ENCODE data around the gene STARD13. TPM values are rescaled to one million over a fixed set of nuclear protein-coding genes. Genes with fewer than 3 reads are reported as not detected.

STARD13 gene
- total RNA-seq, 1 donor from 2014 or later: 36.4 TPM

- intact Hi-C loops (cut with DNase I): no loop called here
- ATAC-seq (ENCODE audit: poor library complexity): no peak
- DNase-seq: no peak
Measured at GRCh38 chr13:33150662-33151061, 134.9 kb downstream of the STARD13 start.

- DNase-seq (no peak), ATAC-seq (ENCODE audit: poor library complexity) (no peak)
- intact Hi-C loops (cut with DNase I): no loop called here
Measured at GRCh38 chr13:33150126-33150525, 135.4 kb downstream of the STARD13 start.

GRCh38 chr13:33147832-33148231, 137.7 kb downstream of the STARD13 start:
- ATAC-seq (ENCODE audit: poor library complexity) (no peak), DNase-seq (no peak)
- intact Hi-C loops (cut with DNase I): no loop called here

- no peak for DNase-seq
- intact Hi-C loops (cut with DNase I): no loop called here
- no peak for ATAC-seq (ENCODE audit: poor library complexity)
Measured at GRCh38 chr13:33146843-33147611, 138.5 kb downstream of the STARD13 start.

- DNase-seq: no peak
- intact Hi-C loops (cut with DNase I): no loop called here
- ATAC-seq (ENCODE audit: poor library complexity): peak; percentile 68
Measured at GRCh38 chr13:33145667-33146066, 139.9 kb downstream of the STARD13 start.

GRCh38 chr13:33144358-33144784, 141.2 kb downstream of the STARD13 start:
- DNase-seq (no peak), ATAC-seq (ENCODE audit: poor library complexity) (no peak)
- intact Hi-C loops (cut with DNase I): no loop called here

- intact Hi-C loops (cut with DNase I): no loop called here
- ATAC-seq (ENCODE audit: poor library complexity): no peak
- no peak for DNase-seq
Measured at GRCh38 chr13:33139780-33140535, 145.6 kb downstream of the STARD13 start.

GRCh38 chr13:33139184-33139583, 146.4 kb downstream of the STARD13 start:
- intact Hi-C loops (cut with DNase I): no loop called here
- DNase-seq: peak; percentile 67
- peak; percentile 90 for ATAC-seq (ENCODE audit: poor library complexity)

GRCh38 chr13:33138441-33138840, 147.1 kb downstream of the STARD13 start:
- DNase-seq: no peak
- intact Hi-C loops (cut with DNase I): no loop called here
- ATAC-seq (ENCODE audit: poor library complexity): peak; percentile 32

- intact Hi-C loops (cut with DNase I): no loop called here
- DNase-seq (no peak), ATAC-seq (ENCODE audit: poor library complexity) (no peak)
Measured at GRCh38 chr13:33137721-33138120, 147.8 kb downstream of the STARD13 start.

- ATAC-seq (ENCODE audit: poor library complexity) (no peak), DNase-seq (no peak)
- intact Hi-C loops (cut with DNase I): no loop called here
Measured at GRCh38 chr13:33135097-33135496, 150.5 kb downstream of the STARD13 start.

- ATAC-seq (ENCODE audit: poor library complexity) (no peak), DNase-seq (no peak)
- intact Hi-C loops (cut with DNase I): no loop called here
Measured at GRCh38 chr13:33134213-33134612, 151.3 kb downstream of the STARD13 start.

- DNase-seq: no peak
- ATAC-seq (ENCODE audit: poor library complexity): no peak
- intact Hi-C loops (cut with DNase I): no loop called here
Measured at GRCh38 chr13:33132644-33133440, 152.7 kb downstream of the STARD13 start.

- ATAC-seq (ENCODE audit: poor library complexity) (no peak), DNase-seq (no peak)
- intact Hi-C loops (cut with DNase I): no loop called here
Measured at GRCh38 chr13:33129886-33130285, 155.7 kb downstream of the STARD13 start.

GRCh38 chr13:33129094-33129832, 156.3 kb downstream of the STARD13 start:
- intact Hi-C loops (cut with DNase I): no loop called here
- ATAC-seq (ENCODE audit: poor library complexity) (peak; percentile 66), DNase-seq (peak; percentile 76)

- DNase-seq (no peak), ATAC-seq (ENCODE audit: poor library complexity) (no peak)
Measured at GRCh38 chr13:33128134-33128533, 157.4 kb downstream of the STARD13 start.

GRCh38 chr13:33127009-33127551, 158.5 kb downstream of the STARD13 start:
- intact Hi-C loops (cut with DNase I): loop anchor here (2.0 kb wide), 1 partner anchor 160 kb away; no protein-coding TSS in a partner anchor
- ATAC-seq (ENCODE audit: poor library complexity): peak; percentile 17

More at GRCh38 chr13:33128134-33128533, 157.4 kb downstream of the STARD13 start:
- intact Hi-C loops (cut with DNase I): no loop called here

More at GRCh38 chr13:33127009-33127551, 158.5 kb downstream of the STARD13 start:
- peak; percentile 74 for DNase-seq

Measured in Right ventricle myocardium superior (tissue), 1 donor.